SW480 (cell line): ENCODE results near the gene ABCA4.
"Not testable (repeated sequence)": the region's sequence is repeated elsewhere in the genome, so short reads cannot be mapped to it uniquely, and the experiment has no call there.

Source experiments
- DNase-seq: peaks from one replicate; pipeline ENCODE4 v3.0.0-alpha.2; 2016; ENCODE audit warnings: low spot score

Gene ABCA4

GRCh38 chr1:93979040-93979717, 141.8 kb downstream of the ABCA4 start:
- DNase-seq = no peak

GRCh38 chr1:93977598-93977945, 143.4 kb downstream of the ABCA4 start:
- DNase-seq = no peak

GRCh38 chr1:93976711-93977597, 144.0 kb downstream of the ABCA4 start:
- no peak for DNase-seq

- DNase-seq = no peak
Measured at GRCh38 chr1:93976291-93976690, 144.7 kb downstream of the ABCA4 start.

- no peak for DNase-seq
Measured at GRCh38 chr1:93972341-93972740, 148.6 kb downstream of the ABCA4 start.

- no peak for DNase-seq
Measured at GRCh38 chr1:93969887-93970286, 151.1 kb downstream of the ABCA4 start.

- DNase-seq = no peak
Measured at GRCh38 chr1:93969371-93969770, 151.6 kb downstream of the ABCA4 start.

- no peak for DNase-seq
Measured at GRCh38 chr1:93967306-93967705, 153.6 kb downstream of the ABCA4 start.

- no peak for DNase-seq
Measured at GRCh38 chr1:93965888-93966287, 155.1 kb downstream of the ABCA4 start.

- DNase-seq = no peak
Measured at GRCh38 chr1:93965256-93965655, 155.7 kb downstream of the ABCA4 start.

GRCh38 chr1:93964777-93965200, 156.2 kb downstream of the ABCA4 start:
- peak; percentile 66 for DNase-seq

- no peak for DNase-seq
Measured at GRCh38 chr1:93964096-93964776, 156.7 kb downstream of the ABCA4 start.

GRCh38 chr1:93963585-93963984, 157.4 kb downstream of the ABCA4 start:
- DNase-seq = no peak

- DNase-seq = no peak
Measured at GRCh38 chr1:93961906-93962305, 159.0 kb downstream of the ABCA4 start.

GRCh38 chr1:93961443-93961842, 159.5 kb downstream of the ABCA4 start:
- DNase-seq = no peak

GRCh38 chr1:93960641-93961147, 160.3 kb downstream of the ABCA4 start:
- no peak for DNase-seq

GRCh38 chr1:93959413-93959812, 161.5 kb downstream of the ABCA4 start:
- DNase-seq = no peak

GRCh38 chr1:93958726-93959100, 162.2 kb downstream of the ABCA4 start:
- no peak for DNase-seq

- DNase-seq = no peak
Measured at GRCh38 chr1:93958032-93958725, 162.8 kb downstream of the ABCA4 start.

- no peak for DNase-seq
Measured at GRCh38 chr1:93955765-93956164, 165.2 kb downstream of the ABCA4 start.

GRCh38 chr1:93947002-93947686, 173.8 kb downstream of the ABCA4 start:
- DNase-seq = not testable (repeated sequence)
